Measurements from ENCODE around the gene EEF1AKMT1.

GRCh38 chr13:20680416-20681080 lies 93.2 kb downstream of the EEF1AKMT1 start:
- TF ChIP-seq POLR2AphosphoS5 (IDR thresholded peaks at IDR 0.05; ENCODE audit: low read depth, low read length): no peak
- TF ChIP-seq POLR2A (IDR thresholded peaks at IDR 0.05; ENCODE audit: low read depth, low read length): no peak
- no peak for TF ChIP-seq TAF1 (IDR thresholded peaks at IDR 0.05; ENCODE audit: borderline replicate concordance, low read depth, low read length)

Measured in GM12892 (cell line).